ENCODE measurements around the gene GRK4. TPM values are rescaled to one million over a fixed set of nuclear protein-coding genes. Genes with fewer than 3 reads are reported as not detected.

GRK4 gene
- total and polyA plus RNA-seq, 2 experiments from 2014 or later, result 5.8 to 6.5 TPM

DNA sequence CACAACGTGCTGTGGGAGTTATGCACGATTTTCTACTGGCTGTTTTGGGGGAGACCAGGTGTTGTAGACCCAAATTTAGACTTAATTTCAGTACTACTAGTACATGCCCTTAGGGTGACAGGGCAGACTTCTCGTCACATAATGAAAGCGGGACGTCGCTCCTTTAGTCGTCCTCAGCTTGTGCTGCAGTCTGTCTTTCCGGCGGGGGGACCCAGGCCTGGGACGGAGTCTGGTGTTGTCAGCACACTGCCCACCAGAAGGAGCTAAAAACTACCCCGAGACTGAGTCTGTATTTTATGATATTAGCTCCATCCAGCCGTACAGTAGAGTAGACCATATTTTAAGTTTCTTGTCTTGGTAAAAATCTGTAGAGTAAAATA is 35.7 kb upstream of the GRK4 start:
- peaks cover 29% of the 10 kb centered on the region for H3K79me2 ChIP-seq (ENCODE audit: insufficient read depth)
- no peaks in the 10 kb centered on the region for H3K4me1 ChIP-seq (ENCODE audit: insufficient read depth)
- peaks cover 12% of the 10 kb centered on the region; the same call in 1 of the 2 replicates for H3F3A ChIP-seq (ENCODE audit: insufficient read depth)
- no peaks in the 10 kb centered on the region for H4K20me1 ChIP-seq (ENCODE audit: insufficient read depth)
- no peak overlapping the region for H3K27ac ChIP-seq
- DNase-seq, result no peak
- no peaks in the 10 kb centered on the region; the same call in 1 of the 2 replicates for H3K36me3 ChIP-seq (ENCODE audit: low read depth)
- in situ Hi-C loops (cut with MboI), result no loop called here
- TF ChIP-seq EZH2phosphoT487 (IDR thresholded peaks at IDR 0.05; ENCODE audit: insufficient read depth, low read depth) (no peak), EZH2 (IDR thresholded peaks at IDR 0.05; ENCODE audit: insufficient read depth, poor library complexity, severe bottlenecking) (no peak)
- H2AFZ ChIP-seq, result no peak overlapping the region
- H3K4me2 ChIP-seq (ENCODE audit: unreplicated experiment), result no peak overlapping the region
- no peak overlapping the region for H3K4me3 ChIP-seq
- 94 to 95% methylated on average over 12 of the region's 12 CpGs for WGBS, 2 experiments (ENCODE audit: low coverage in 1 of 2, low lambda C conversion rate in 2 of 2, missing lambda C conversion rate in 2 of 2)
- no peak overlapping the region for H3K9ac ChIP-seq
- H3K9me2 ChIP-seq (ENCODE audit: insufficient read depth), result no peaks in the 10 kb centered on the region
- no peaks in the 10 kb centered on the region for H3K9me3 ChIP-seq (ENCODE audit: low read depth)
- H3K27me3 ChIP-seq (replicated peaks; ENCODE audit: insufficient read depth), result no peaks in the 10 kb centered on the region

DNA sequence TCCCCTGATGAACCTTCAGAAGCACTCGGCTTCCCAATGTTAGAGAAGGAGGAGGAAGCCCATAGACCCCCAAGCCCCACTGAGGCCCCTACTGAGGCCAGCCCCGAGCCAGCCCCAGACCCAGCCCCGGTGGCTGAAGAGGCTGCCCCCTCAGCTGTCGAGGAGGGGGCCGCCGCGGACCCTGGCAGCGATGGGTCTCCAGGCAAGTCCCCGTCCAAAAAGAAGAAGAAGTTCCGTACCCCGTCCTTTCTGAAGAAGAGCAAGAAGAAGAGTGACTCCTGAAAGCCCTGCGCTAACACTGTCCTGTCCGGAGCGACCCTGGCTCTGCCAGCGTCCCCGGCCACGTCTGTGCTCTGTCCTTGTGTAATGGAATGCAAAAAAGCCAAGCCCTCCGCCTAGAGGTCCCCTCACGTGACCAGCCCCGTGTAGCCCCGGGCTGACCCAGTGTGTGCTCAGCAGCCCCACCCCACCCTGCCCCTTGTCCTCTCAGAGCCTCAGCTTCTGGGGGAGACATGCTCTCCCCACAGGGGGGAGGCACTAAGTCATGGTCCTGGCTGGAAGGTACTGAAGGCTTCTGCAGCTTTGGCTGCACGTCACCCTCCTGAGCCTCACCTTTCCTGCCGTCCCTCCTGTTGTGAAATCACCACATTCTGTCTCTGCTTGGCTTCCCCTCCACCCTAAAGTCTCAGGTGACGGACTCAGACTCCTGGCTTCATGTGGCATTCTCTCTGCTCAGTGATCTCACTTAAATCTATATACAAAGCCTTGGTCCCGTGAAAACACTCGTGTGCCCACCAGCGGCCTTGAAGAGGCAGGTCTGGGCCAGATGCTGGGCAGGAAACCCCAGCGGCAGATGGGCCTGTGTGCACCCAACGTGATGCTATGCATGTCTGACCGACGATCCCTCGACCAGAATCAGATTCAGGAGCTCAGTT is 34.9 kb upstream of the GRK4 start:
- H3K9me2 ChIP-seq (ENCODE audit: insufficient read depth), result no peaks in the 10 kb centered on the region
- H4K20me1 ChIP-seq (ENCODE audit: insufficient read depth), result no peaks in the 10 kb centered on the region
- WGBS, 2 experiments (ENCODE audit: low coverage in 1 of 2, low lambda C conversion rate in 2 of 2, missing lambda C conversion rate in 2 of 2), result 87% methylated on average over 26 to 32 of the region's 32 CpGs
- no peak overlapping the region for H3K4me2 ChIP-seq (ENCODE audit: unreplicated experiment)
- H2AFZ ChIP-seq, result no peak overlapping the region
- H3F3A ChIP-seq (ENCODE audit: insufficient read depth), result peaks cover 12% of the 10 kb centered on the region; the same call in 1 of the 2 replicates
- H3K36me3 ChIP-seq (ENCODE audit: low read depth), result no peaks in the 10 kb centered on the region; the same call in 1 of the 2 replicates
- peaks cover 20% of the 10 kb centered on the region for H3K79me2 ChIP-seq (ENCODE audit: insufficient read depth)
- no peaks in the 10 kb centered on the region for H3K9me3 ChIP-seq (ENCODE audit: low read depth)
- peaks cover 5% of the 10 kb centered on the region; the same call in 1 of the 2 replicates for H3K4me1 ChIP-seq (ENCODE audit: insufficient read depth)
- no peak overlapping the region for H3K9ac ChIP-seq
- DNase-seq, result no peak
- in situ Hi-C loops (cut with MboI), result no loop called here
- H3K27ac ChIP-seq, result no peak overlapping the region
- no peak for TF ChIP-seq EZH2phosphoT487 (IDR thresholded peaks at IDR 0.05; ENCODE audit: insufficient read depth, low read depth)
- TF ChIP-seq EZH2 (IDR thresholded peaks at IDR 0.05; ENCODE audit: insufficient read depth, poor library complexity, severe bottlenecking), result no peak
- H3K4me3 ChIP-seq, result no peak overlapping the region
- H3K27me3 ChIP-seq (replicated peaks; ENCODE audit: insufficient read depth), result no peaks in the 10 kb centered on the region

DNA sequence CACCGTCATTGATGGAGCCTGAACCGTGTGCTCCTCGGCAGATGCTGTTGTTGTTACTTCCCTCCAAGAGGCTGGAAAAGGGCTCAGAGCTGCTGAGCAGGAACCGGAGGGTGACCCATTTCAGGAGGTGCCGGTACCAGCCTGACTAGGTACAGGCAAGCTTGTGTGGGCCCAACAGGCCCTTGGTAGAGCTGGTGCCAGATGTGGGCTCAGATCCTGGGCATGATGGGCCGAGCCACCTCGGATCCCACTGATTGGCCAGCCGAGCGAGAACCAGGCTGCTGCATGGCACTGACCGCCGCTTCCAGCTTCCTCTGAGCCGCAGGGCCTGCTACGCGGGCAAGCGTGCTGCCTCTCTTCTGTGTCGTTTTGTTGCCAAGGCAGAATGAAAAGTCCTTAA is 33.9 kb upstream of the GRK4 start:
- Histone ChIP-seq H3K9ac (no peak overlapping the region), H3K9me2 (ENCODE audit: insufficient read depth) (no peaks in the 10 kb centered on the region), H3K27ac (no peak overlapping the region), H4K20me1 (ENCODE audit: insufficient read depth) (no peaks in the 10 kb centered on the region), H3K4me1 (ENCODE audit: insufficient read depth) (peaks cover 5% of the 10 kb centered on the region; the same call in 1 of the 2 replicates), H3K9me3 (ENCODE audit: low read depth) (no peaks in the 10 kb centered on the region), H3K36me3 (ENCODE audit: low read depth) (no peaks in the 10 kb centered on the region; the same call in 1 of the 2 replicates), H3F3A (ENCODE audit: insufficient read depth) (peaks cover 12% of the 10 kb centered on the region; the same call in 1 of the 2 replicates), H2AFZ (no peak overlapping the region), H3K27me3 (replicated peaks; ENCODE audit: insufficient read depth) (no peaks in the 10 kb centered on the region), H3K4me3 (no peak overlapping the region), H3K79me2 (ENCODE audit: insufficient read depth) (peaks cover 11% of the 10 kb centered on the region), H3K4me2 (ENCODE audit: unreplicated experiment) (no peak overlapping the region)
- TF ChIP-seq EZH2 (IDR thresholded peaks at IDR 0.05; ENCODE audit: insufficient read depth, poor library complexity, severe bottlenecking), result no peak
- TF ChIP-seq EZH2phosphoT487 (IDR thresholded peaks at IDR 0.05; ENCODE audit: insufficient read depth, low read depth), result no peak
- DNase-seq, result no peak
- 86% methylated on average over 16 of the region's 16 CpGs for WGBS, 2 experiments (ENCODE audit: low coverage in 1 of 2, low lambda C conversion rate in 2 of 2, missing lambda C conversion rate in 2 of 2)
- in situ Hi-C loops (cut with MboI), result no loop called here

DNA sequence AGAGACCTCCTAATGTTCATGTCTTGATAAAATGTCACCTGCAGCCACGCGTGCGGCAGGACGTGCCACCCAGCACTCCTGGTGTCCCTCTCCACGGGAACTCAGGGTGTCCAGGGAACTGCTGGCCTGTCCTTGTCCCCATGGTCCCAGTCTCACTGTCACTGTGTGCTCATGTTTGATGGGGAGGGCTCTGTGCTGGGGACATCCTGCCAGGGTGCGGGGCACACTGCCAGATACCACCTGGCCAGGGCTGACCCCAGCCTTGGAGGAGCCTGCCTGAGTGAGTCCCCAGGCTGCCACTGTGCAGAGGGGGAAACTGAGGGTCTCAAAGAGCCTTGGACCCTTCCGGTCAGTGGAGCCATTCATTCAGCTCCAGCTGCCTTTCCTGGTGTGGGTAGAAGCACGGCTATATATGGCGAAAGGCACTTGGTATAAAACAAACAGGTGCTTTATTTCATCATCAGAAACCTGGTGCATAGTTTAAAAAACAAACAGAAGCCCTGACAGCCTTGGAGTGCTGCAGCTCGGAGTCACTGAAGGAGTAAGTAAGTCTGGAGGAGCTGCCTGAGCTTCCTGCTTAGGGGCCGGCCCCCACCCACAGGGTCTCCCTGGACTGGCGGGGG is 33.1 kb upstream of the GRK4 start:
- peaks cover 5% of the 10 kb centered on the region; the same call in 1 of the 2 replicates for H3K4me1 ChIP-seq (ENCODE audit: insufficient read depth)
- H3K36me3 ChIP-seq (ENCODE audit: low read depth), result no peaks in the 10 kb centered on the region; the same call in 1 of the 2 replicates
- H3K9ac ChIP-seq, result no peak overlapping the region
- in situ Hi-C loops (cut with MboI), result no loop called here
- H3K9me2 ChIP-seq (ENCODE audit: insufficient read depth), result no peaks in the 10 kb centered on the region
- no peaks in the 10 kb centered on the region for H4K20me1 ChIP-seq (ENCODE audit: insufficient read depth)
- no peaks in the 10 kb centered on the region for H3K9me3 ChIP-seq (ENCODE audit: low read depth)
- no peak overlapping the region for H3K27ac ChIP-seq
- no peak overlapping the region for H3K4me3 ChIP-seq
- no peaks in the 10 kb centered on the region for H3K27me3 ChIP-seq (replicated peaks; ENCODE audit: insufficient read depth)
- no peak overlapping the region for H2AFZ ChIP-seq
- no peak for TF ChIP-seq EZH2 (IDR thresholded peaks at IDR 0.05; ENCODE audit: insufficient read depth, poor library complexity, severe bottlenecking)
- no peak for TF ChIP-seq EZH2phosphoT487 (IDR thresholded peaks at IDR 0.05; ENCODE audit: insufficient read depth, low read depth)
- H3F3A ChIP-seq (ENCODE audit: insufficient read depth), result peaks cover 12% of the 10 kb centered on the region; the same call in 1 of the 2 replicates
- H3K4me2 ChIP-seq (ENCODE audit: unreplicated experiment), result no peak overlapping the region
- H3K79me2 ChIP-seq (ENCODE audit: insufficient read depth), result peaks cover 3% of the 10 kb centered on the region
- 79 to 85% methylated on average over 12 of the region's 12 CpGs for WGBS, 2 experiments (ENCODE audit: low coverage in 1 of 2, low lambda C conversion rate in 2 of 2, missing lambda C conversion rate in 2 of 2)
- DNase-seq, result no peak

Measured in GM23248 (cell line).